RWPE1 (cell line): ENCODE measurements around the gene ACOT12.
"Not testable (repeated sequence)": the region's sequence is repeated elsewhere in the genome, so short reads cannot be mapped to it uniquely, and the experiment has no call there.

Experiments used
- CTCF ChIA-PET: fragments of 350-600 bp; sonication (Branson Sonifier 250); formaldehyde crosslinking; extraction: SDS; loops from one replicate; lab custom pipeline; 2021; lab: Yijun Ruan, JAX
- POLR2A ChIA-PET: fragments of 400-600 bp; formaldehyde crosslinking; extraction: SDS; loops from one replicate; lab custom pipeline; 2020; ENCODE audit warnings: antibody characterized with exemption; ENCODE audit not compliant: low non-redundant PET; lab: Yijun Ruan, JAX
- DNase-seq: peaks from one replicate; pipeline ENCODE4 v3.0.0; 2012; ENCODE audit warnings: low spot score
- H3K27ac ChIP-seq: fragments of 450-650 bp; 2 replicates; pipeline ENCODE4 v1.5.1; 2017
- CTCF ChIP-seq: fragments of 450-650 bp; conservative IDR thresholded peaks from 2 replicates; pipeline ENCODE4 v1.5.1; 2017; ENCODE audit warnings: low read depth, mild to moderate bottlenecking

Gene ACOT12

GRCh38 chr5:81418606-81419005 is 24.7 kb upstream of the ACOT12 start:
- no peak for DNase-seq
- CTCF ChIA-PET, result interaction anchor here (0.7 kb wide), 1 partner anchor 689 kb away, joined by 3 read pairs; no protein-coding TSS in a partner anchor
- POLR2A ChIA-PET, result no interaction called here

GRCh38 chr5:81417052-81417451 is 23.1 kb upstream of the ACOT12 start:
- no peak overlapping the region for H3K27ac ChIP-seq
- TF ChIP-seq CTCF, result no peak
- DNase-seq, result no peak
- ChIA-PET CTCF (interaction anchor here (0.9 kb wide), 1 partner anchor 10 kb away, joined by 4 read pairs; no protein-coding TSS in a partner anchor), POLR2A (no interaction called here)

More at GRCh38 chr5:81418606-81419005, 24.7 kb upstream of the ACOT12 start:
- H3K27ac ChIP-seq, result no peak overlapping the region
- TF ChIP-seq CTCF, result no peak

GRCh38 chr5:81409896-81410295 is 16.0 kb upstream of the ACOT12 start:
- no peak for TF ChIP-seq CTCF
- no peak for DNase-seq
- POLR2A ChIA-PET, result no interaction called here
- CTCF ChIA-PET, result no interaction called here
- H3K27ac ChIP-seq, result no peak overlapping the region

- no peak for TF ChIP-seq CTCF
- CTCF ChIA-PET, result no interaction called here
These were observed 15.4 kb upstream of the ACOT12 start for GRCh38 chr5:81409361-81409760.

GRCh38 chr5:81408496-81408895 is 14.6 kb upstream of the ACOT12 start:
- CTCF ChIA-PET, result interaction anchor here (0.6 to 0.8 kb wide), 2 partner anchors 105 to 495 kb away, joined by 3 to 4 read pairs; no protein-coding TSS in a partner anchor

More at GRCh38 chr5:81409361-81409760, 15.4 kb upstream of the ACOT12 start:
- POLR2A ChIA-PET, result no interaction called here
- no peak overlapping the region for H3K27ac ChIP-seq
- DNase-seq, result no peak

GRCh38 chr5:81407811-81408210 is 13.9 kb upstream of the ACOT12 start:
- POLR2A ChIA-PET, CTCF ChIA-PET, DNase-seq, H3K27ac ChIP-seq: not testable (repeated sequence)

More at GRCh38 chr5:81408496-81408895, 14.6 kb upstream of the ACOT12 start:
- POLR2A ChIA-PET, result no interaction called here
- no peak for TF ChIP-seq CTCF
- H3K27ac ChIP-seq, result no peak overlapping the region
- DNase-seq, result no peak

GRCh38 chr5:81405126-81405891 is 11.4 kb upstream of the ACOT12 start:
- no peak overlapping the region for H3K27ac ChIP-seq
- CTCF ChIA-PET, result interaction anchor here (0.6 to 0.7 kb wide), 2 partner anchors 337 to 618 kb away, joined by 3 read pairs; no protein-coding TSS in a partner anchor
- POLR2A ChIA-PET, result no interaction called here
- no peak for DNase-seq
- no peak for TF ChIP-seq CTCF
